ENCODE data around the gene FARSB.

DNA sequence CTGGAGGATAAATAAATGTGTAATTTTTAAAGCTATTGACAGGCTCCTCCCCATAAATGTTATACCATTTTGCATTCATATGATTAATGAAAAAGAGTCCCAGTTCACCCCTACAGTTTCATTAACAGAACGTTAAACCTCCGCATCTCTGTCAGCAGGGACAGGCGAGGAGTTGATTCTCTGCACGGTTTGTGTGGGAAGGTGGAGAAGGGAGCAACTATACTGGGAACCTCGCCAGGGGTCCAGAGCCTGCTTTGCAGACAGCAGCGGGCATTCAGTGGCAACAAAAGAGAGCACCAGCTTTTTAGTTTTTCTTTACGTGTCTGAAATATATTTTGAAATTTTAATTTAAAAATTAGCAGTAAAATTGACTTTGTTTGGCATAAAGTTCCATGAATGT lies 101.4 kb downstream of the FARSB start:
- TF ChIP-seq, protein P1, sequence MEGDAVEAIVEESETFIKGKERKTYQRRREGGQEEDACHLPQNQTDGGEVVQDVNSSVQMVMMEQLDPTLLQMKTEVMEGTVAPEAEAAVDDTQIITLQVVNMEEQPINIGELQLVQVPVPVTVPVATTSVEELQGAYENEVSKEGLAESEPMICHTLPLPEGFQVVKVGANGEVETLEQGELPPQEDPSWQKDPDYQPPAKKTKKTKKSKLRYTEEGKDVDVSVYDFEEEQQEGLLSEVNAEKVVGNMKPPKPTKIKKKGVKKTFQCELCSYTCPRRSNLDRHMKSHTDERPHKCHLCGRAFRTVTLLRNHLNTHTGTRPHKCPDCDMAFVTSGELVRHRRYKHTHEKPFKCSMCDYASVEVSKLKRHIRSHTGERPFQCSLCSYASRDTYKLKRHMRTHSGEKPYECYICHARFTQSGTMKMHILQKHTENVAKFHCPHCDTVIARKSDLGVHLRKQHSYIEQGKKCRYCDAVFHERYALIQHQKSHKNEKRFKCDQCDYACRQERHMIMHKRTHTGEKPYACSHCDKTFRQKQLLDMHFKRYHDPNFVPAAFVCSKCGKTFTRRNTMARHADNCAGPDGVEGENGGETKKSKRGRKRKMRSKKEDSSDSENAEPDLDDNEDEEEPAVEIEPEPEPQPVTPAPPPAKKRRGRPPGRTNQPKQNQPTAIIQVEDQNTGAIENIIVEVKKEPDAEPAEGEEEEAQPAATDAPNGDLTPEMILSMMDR (IDR thresholded peaks at IDR 0.05) = no peak
- no peak for TF ChIP-seq POLR2A (IDR thresholded peaks at IDR 0.05)
